HCEC 1CT (cell line): ENCODE data around the gene ADTRP.

Source experiments
- DNase-seq: peaks from one replicate; pipeline ENCODE4 v3.0.0-alpha.2; 2017

The ADTRP gene

DNA sequence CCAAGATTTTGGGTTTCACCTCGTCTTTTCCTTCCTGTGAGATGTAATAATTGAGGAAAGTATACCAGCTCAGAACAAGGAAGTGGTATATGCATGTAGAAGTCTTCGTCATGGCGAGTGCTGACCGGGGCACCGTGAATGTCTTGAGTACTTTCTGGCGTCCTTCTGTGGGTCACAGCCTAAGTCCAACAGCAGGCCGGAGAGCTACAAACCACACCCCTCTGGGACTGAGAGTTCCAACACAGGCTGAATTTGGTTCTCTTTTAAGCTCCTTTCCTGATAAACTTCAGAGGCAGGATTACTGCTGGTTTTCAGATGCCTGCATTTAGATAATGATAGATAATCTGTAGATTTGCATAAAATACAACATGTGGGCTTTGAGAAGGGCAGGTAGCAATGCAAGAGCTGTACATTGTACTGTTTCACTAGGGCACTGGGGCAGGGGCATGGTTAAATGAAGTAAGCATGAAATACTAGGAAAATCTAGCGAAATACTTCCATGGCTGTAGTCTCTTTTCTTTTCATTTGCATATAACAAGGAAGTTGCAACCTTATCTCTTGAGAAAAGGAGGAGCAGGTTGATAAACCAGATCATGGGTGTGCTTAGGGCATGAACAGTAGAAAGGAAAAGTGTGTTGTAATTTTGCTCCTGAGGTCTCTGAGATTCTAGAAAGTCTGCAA, at the start of gene ADTRP:
Gene ADTRP (minus strand): TSS at position 156 of the 681 bp plus-strand sequence. CDS start 44 bp downstream, at position 112.
- DNase-seq = no peak

- no peak for DNase-seq
These were observed 48.2 kb upstream of the ADTRP start for GRCh38 chr6:11826779-11827178.

DNA sequence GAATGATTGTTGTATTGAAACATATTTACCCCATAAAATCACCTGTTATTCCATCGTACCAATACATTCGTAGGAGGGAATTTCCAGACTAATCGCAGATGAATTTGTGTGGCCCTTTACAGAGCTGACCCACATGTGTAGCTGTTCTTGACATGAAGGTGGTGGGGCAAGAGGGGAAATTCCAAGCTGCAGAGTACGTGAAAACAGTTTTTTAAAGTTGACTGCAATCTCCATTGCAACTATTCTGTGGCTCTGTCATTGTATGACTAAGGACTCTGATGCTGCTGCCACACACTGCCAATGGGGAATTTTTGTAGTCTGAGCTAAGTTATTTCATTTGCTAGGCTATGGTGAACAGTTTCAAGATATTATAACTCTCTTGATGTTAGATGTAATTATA, 46.4 kb upstream of the ADTRP start:
- DNase-seq = no peak

GRCh38 chr6:11822346-11822745, 43.7 kb upstream of the ADTRP start:
- DNase-seq = no peak

- DNase-seq = no peak
These were observed 43.2 kb upstream of the ADTRP start for GRCh38 chr6:11821781-11822180.

DNA sequence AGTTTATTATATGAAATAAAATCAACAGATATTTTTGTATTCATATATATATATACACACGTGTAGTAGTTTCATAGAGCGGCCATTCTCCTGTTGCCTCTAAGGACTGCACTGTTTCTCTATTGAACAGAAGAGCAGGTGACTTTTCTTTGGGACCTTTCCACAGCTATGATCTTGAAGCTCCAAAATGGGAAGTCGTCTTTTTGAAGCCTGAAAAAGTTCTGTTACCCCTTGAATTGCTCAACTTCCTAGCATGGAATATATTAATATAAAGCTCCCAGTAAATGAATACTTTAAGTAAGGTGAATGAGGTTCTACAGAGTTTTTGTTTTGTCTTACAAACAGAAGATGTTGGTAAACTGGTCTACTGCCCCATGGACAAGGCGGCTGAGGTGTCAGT, 42.2 kb upstream of the ADTRP start:
- no peak for DNase-seq

- DNase-seq = no peak
These were observed 40.9 kb upstream of the ADTRP start for GRCh38 chr6:11819486-11819885.

- DNase-seq = peak; percentile 56
These were observed 36.6 kb upstream of the ADTRP start for GRCh38 chr6:11815231-11815630.

- no peak for DNase-seq
These were observed 36.2 kb upstream of the ADTRP start for GRCh38 chr6:11814819-11815218.

- DNase-seq = no peak
These were observed 35.5 kb upstream of the ADTRP start for GRCh38 chr6:11814106-11814505.

GRCh38 chr6:11813606-11814005, 35.0 kb upstream of the ADTRP start:
- no peak for DNase-seq

DNA sequence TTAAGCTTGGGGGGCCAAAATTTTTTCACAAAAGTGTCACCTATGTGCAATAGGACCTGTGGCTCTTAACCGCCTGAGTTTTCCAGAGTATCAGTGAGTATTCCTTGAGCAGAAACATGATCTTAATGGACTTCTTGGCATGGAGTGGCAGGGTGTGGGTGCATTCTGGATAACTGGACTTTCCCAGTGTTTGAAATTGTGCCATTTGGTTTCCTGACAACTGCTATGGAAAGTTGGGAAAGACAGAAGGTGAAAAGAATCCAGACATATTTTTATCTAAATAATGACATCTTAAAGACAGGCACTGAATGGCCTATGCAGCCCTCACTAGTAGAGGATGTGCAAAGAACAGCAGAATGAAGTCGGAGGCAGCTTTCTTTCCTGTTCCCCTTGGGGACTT, 34.3 kb upstream of the ADTRP start:
- no peak for DNase-seq

DNA sequence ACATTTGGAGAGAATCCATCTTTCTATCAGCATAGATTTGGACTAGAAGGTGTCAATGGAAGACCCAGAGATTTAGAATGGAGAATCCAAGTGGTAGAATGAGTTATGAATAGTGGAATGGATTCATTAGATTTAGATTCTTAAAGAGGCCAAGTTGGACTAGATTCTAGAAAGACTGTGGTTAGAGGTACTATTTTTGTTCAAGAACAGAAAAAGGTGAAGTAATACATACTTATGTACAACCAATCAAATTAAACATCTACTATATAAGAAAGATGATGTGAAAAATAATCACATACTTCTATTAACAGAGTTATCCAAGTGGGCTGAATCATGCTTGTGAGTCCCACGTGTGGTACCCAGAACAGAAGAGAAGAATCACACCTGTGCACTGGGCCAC, 33.8 kb upstream of the ADTRP start:
- no peak for DNase-seq

- no peak for DNase-seq
These were observed 33.2 kb upstream of the ADTRP start for GRCh38 chr6:11811644-11812264.

DNA sequence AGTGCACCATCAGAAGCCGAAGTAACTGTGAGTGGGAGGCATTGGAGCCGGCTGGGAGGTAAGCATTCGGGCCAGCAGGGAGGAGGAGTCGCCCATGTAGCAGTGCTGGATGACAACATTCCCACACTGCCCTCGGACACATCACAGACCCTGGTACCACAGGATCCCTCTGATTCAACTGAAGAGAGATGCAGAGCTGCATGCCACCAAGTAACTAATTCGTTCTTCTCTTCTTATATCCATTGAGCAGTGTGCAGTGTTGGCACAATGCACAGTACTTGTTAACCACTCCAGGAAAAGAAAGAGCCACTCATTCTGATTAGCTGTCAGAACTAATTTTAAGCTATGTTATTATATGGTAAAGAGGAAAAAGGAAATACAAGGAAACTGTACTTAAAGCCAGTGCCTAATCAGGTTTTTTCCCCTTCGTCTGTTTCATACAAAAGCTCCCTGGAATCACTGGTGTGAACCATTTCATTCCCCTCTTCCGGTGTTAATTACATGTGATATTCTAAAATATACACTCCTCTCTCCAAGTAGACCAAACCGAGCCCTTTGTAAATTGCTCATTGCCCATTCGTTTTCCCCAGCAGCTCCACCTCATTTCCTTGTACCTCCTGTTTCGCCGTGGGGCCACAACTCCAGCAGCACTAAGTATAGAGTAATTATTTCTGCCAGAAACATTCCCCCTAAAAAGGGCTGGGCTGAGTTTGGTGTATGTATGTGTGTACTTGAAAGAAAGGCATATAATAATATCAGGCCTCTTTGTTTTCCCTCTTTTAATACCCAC, 32.4 kb upstream of the ADTRP start:
- DNase-seq = no peak

DNA sequence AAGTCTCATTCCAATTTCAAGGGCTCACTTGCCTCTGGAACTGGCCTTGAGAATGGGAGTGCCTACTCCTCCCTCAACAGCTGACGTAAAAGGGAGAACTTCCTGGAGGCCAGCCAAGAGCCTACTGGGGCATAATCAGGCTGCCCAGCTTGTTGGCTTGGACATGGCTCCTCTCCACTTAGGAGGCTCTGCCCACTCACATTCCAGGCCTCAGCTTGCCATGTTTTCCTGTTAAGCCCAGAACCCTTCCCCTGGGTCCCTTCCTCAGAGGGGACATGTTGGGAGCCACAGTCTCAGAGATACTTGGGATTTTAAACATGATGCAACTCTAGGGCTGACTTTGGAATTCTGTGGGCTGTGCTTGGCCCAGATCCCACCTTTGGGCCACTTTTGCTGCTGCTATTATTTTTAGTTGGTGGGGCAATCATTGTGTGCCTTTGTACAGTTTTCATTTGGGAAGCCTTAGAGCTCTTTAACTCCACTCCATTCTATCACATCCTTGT, 31.5 kb upstream of the ADTRP start:
- DNase-seq = peak; percentile 39

DNA sequence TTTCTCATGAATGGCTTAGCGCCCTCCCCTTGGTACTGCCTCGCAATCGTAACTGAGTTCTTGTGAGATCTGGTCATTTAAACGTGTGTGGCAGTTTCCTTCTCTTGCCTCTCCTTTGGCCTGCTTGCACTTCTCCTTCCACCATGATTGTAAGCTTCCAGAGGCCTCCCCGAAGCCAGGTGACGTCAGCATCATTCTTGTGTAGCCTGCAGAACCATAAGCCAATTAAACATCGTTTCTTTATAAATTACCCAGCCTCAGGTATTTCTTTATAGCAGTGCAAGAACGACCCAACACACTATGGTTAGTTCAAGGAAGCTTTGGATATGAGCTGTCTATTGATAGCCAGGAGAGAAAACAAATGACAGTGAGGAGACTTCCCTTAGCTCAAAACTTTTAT, 29.5 kb upstream of the ADTRP start:
- no peak for DNase-seq

GRCh38 chr6:11806561-11807317, 28.1 kb upstream of the ADTRP start:
- DNase-seq = no peak

DNA sequence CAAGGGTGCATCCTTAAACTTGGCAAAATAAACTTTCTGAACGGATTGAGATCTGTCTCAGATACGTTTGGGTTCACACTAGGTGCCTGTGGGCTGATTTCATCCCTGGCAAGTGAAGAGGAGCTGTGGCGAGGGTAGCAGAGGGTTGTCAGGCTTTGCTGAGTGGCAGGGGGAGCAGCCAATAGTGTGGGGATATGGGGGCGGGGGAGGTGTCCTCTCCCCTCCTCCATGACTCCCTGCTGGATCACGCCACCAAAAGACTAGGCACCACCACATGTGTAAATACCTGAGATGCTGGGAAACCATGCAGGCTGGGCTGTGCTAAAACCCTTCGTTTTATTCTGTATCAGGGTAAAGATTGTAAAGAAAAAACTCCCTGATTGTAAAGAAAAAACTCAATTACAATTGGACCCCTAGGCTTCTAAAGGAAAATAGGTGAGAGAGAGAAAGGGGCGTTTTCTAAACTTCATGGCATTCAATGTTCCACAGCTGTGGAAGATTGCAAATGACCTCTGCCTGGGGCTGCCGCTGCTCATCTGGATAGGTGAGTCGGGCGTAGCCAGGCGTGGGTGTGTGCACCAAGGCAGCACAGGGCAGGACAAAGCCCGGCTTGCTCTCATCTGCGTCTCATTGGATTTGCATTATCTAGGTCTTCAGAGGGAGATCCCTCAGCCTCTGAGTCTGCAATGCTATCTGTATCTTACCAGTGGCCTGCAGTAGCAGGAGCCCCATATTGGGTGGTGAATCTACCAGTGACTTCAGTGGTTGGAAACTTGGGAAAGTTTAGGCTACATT, 26.9 kb upstream of the ADTRP start:
- DNase-seq = no peak

GRCh38 chr6:11804701-11805100, 26.1 kb upstream of the ADTRP start:
- DNase-seq = no peak

GRCh38 chr6:11804135-11804534, 25.5 kb upstream of the ADTRP start:
- no peak for DNase-seq

- no peak for DNase-seq
These were observed 25.0 kb upstream of the ADTRP start for GRCh38 chr6:11803591-11803971.
